ENCODE results near the gene ARHGEF4.

GRCh38 chr2:130922417-130922816 lies 85.7 kb downstream of the ARHGEF4 start:
- no peak for TF ChIP-seq CTCF (IDR thresholded peaks at IDR 0.05 in 8 of 11, conservative IDR thresholded peaks at IDR 0.05 in 3 of 11)
- no peak for TF ChIP-seq POLR2A (IDR thresholded peaks at IDR 0.05)
- no peak for TF ChIP-seq POLR2AphosphoS5 (IDR thresholded peaks at IDR 0.05)

Measured in spleen (tissue), 7 donors.